Activated T-helper 1 cell treated with Interleukin-2 at 50 U/mL for 16 hours (primary cell): ENCODE results near the gene DRG2.

Experiments
- DNase-seq: peaks from one replicate; pipeline ENCODE4 v3.0.0-alpha.2; 2020; ENCODE audit warnings: low read depth

DRG2 gene, protein sequence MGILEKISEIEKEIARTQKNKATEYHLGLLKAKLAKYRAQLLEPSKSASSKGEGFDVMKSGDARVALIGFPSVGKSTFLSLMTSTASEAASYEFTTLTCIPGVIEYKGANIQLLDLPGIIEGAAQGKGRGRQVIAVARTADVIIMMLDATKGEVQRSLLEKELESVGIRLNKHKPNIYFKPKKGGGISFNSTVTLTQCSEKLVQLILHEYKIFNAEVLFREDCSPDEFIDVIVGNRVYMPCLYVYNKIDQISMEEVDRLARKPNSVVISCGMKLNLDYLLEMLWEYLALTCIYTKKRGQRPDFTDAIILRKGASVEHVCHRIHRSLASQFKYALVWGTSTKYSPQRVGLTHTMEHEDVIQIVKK

DNA sequence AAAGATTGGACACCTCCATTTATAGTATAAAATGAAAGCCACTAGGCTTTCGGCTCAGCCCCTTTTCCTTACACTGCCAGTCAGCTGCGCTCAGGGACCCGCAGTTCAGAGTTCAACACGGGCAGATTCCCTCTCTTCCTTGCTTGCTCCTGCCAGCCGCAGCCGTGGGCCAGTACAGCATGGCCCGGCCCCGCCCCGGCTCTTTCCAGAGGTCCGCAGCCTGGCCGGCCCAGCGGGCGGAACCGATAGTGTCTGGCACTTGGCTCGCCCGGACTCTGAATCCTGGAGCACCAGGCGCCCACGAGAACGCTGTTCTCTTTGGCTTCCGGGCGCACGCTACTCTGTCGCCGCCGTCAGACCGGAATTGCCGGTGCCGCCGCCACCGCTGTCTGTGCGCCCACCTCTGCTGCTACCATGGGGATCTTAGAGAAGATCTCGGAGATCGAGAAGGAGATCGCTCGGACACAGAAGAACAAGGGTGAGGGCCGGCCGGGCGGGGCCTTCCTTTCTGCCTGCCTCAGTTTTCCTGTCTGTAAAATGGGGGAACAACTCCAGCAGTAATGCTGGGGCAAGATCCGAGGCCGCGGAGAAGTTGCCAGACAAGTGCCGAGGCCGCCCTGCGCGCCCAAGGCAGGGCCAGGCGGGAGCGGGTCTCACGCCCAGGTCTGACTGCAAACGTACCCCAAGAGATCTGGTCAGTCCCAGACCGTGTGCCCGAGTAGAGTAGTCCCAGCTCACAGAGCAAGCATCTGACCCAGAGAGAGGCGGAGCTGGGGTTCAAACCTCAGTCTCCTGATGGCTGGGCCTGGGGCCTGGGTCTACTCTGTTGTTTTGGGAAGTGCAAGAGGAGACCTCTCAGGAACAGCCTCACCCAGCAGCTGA lies at the start of gene DRG2:
TSS of gene DRG2 (plus strand) at position 339 of the 882 bp plus-strand sequence. CDS start at position 415, 76 bp downstream.
- peak; percentile 76 for DNase-seq

DNA sequence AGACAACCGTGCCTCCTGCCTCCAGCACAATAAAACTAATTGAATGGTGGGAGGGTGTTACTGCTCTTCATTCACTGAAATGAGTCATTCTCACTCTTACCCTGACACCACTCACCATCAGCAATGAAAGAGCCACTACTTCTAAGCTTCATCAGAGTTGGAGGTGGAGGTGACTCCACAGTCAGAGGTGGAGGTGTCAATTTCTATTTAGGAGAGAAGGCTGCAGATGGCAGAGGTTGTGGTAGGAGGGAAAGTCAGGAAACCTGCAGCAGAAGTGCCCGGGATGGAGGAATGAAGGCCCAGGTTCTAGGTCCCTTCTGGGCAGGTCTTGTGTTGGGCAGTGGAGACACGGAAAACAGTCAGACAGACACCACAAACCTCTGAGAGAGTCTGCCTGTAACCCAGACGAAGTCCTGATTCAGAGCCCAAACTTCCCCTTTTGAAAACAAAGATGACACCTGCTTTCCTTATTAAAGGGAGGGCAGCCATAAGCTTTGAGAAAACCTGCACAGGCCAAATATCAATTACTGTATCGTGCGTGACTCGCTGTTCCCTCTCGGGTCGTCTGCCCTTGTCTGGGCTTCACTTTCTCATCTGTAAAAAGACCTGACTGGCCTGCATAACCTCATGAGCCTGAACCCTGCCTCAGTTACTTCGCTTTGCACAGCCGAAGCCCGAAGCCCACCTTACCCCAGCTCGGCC lies 49.4 kb upstream of the DRG2 start:
- no peak for DNase-seq

DNA sequence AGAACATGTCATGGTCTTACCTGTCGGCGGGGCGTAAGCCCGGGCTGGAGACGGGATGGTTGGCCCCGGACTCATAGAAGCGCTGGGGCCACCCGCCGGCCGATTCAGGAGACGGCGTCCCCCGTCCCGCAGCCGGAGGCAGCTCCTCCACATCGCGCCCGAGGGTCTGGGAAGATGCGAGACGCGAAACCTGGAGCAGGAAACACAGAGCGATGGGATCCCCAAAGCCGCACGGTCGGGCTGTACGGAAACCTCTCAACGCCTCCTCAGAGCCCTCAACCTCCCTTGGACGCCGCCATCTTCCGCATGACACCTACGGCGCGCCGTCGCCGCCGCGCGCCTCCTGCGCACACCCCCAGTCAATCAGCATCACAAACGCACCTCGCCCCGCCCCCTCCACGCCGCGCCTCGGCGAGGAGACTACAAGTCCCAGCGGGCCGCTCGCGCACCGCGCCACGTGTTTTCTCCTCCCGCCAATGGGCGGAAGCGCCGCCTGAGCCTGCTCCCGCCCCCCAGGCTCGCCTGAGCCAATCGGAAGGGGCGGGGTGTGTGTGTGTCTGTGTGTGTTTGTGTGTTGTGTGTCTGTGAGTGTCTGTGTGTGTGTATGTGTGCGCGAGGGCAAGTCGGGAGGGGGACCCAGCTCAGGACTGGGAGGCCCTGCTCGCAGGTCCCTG lies 48.8 kb upstream of the DRG2 start, which contains the start of the genes ATPAF2 and GID4:
TSS of gene ATPAF2 (minus strand) at position 308 of the 674 bp plus-strand sequence. CDS start at position 153, 155 bp downstream.
TSS of gene GID4 (plus strand) at position 548 of the 674 bp plus-strand sequence. CDS start at position 605, 57 bp downstream.
- DNase-seq, result peak; percentile 100

DNA sequence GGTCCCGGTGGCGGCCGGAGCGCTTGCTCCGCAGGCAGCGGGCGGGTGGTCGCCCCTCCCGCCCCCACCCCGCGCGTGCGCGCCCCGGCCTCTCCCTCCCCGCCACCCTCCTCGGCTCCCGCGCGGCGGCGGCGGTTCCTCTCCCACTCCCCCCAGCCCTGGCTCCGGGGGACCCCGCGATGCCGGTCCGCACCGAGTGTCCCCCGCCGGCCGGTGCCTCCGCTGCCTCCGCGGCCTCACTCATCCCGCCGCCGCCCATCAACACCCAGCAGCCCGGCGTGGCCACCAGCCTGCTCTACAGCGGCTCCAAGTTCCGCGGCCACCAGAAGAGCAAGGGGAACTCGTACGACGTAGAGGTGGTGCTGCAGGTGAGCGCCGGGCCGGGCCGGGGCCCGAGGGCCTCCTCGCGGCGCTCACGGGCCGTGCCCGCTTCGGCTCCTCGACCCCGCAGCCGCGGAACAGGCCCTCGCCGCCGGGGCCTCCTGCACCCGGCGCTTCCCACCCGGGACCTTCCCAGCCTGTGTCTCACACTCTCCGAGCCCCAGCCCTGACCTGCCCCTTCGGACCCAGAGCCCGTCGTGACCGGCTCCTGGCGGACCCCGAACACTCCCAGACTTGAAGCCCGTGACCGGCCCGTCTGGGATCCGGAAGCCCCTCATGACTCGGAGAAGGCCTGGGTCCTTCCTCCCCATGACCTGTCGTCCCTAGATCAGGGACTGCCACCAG lies 48.0 kb upstream of the DRG2 start:
- peak; percentile 5 for DNase-seq

DNA sequence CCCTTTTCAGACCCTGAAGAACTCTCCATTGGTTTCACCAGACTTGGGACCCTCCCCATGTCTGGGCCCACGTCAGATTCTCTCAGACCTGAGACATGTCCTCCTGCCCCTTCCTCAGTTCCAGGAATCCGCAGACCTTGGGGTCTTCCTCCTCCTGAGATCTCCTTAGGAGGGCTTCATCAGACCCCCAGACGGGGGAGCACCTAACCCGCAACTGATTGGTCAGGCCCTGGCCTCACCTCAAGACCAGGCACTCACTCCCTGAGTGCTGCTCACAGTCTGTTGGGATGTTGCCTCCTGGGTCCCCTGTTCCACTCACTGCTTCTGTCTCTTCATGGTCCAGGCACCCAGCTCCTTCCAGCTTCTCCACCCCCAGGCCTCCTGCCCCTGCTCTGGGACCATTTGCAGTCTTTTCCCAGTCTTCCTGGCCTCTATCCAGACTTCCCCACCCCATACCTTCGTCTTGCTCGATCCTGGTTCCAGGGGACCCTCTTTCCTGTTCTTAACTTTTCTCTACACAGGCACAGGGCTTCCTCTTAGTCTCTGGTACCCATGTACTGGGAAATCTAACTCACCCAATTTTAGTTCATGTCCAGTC lies 47.4 kb upstream of the DRG2 start:
- no peak for DNase-seq

DNA sequence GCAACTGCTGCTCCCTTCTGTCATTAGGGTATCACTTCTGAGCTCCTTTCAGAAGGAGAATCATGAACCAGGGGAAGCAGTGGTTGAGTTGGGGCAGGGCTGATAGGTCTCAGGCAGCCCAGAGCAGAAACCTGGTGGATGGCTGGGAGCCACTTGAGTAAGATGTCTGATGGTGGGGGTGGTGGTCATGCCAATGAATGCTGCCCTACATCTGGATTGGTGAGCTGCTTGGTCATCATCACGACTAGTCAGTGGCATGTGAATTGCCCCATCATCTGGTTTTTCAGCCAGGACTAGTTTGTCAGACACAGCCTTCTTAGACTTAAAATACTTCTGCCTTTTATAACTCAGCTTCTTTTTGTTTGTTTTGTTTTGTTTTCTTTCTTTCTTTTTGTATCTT lies 46.0 kb upstream of the DRG2 start:
- no peak for DNase-seq

DNA sequence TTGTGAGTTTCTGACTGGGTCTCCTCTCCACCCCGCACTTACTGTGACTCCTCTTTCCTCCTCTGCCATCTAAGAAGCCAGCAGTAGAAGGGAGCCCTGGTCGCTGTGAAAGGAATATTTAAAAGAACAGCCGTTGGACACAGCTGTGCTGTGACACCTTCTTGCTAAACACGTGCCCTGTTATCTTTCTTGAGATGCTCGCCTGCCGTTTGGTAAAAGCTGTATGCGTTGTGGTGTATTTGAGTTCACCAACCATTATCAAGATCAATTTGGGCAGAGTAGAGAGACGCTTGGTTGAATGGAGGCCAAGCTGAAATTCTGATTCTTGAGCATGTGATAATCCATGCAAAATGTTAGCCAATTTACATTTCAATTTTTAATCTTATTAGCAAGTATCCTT lies 44.8 kb upstream of the DRG2 start:
- no peak for DNase-seq

DNA sequence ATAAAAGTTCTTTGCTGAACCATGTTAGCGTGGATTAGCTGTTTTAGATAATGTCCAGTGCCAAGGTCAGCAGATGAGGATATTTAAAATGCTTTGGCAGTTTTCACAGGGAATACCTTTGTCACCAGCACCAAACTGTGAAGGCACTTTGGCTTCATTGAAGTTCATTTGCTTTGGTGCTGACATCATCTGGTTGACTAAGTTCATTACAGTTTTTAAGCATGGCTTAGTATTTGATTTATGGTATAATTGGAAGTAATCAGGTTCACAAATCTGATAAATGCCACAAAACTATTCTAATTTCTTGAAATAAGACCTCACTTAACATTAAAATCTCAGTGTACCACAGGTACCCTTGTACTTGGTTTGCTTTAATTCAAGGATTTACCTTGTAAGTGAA lies 44.3 kb upstream of the DRG2 start:
- no peak for DNase-seq

DNA sequence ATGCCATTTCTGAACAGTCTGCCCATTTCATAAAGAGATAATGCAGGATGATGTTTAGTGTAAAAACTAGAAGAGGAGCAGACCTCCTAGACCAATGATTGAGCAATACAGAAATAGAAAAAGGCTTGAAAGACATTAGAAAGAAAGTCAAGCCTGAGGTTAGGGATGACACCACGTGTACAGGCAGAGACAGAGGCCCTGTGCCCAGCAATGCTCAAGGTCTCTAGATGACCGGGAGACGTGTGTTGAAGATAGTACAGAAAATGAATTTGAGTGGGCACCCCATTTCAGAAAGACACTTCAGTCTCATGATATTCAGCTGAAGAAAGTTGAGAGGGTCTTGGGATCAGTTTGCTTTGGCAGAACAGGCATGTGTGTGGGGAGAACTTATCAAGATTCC lies 43.1 kb upstream of the DRG2 start:
- DNase-seq, result no peak

DNA sequence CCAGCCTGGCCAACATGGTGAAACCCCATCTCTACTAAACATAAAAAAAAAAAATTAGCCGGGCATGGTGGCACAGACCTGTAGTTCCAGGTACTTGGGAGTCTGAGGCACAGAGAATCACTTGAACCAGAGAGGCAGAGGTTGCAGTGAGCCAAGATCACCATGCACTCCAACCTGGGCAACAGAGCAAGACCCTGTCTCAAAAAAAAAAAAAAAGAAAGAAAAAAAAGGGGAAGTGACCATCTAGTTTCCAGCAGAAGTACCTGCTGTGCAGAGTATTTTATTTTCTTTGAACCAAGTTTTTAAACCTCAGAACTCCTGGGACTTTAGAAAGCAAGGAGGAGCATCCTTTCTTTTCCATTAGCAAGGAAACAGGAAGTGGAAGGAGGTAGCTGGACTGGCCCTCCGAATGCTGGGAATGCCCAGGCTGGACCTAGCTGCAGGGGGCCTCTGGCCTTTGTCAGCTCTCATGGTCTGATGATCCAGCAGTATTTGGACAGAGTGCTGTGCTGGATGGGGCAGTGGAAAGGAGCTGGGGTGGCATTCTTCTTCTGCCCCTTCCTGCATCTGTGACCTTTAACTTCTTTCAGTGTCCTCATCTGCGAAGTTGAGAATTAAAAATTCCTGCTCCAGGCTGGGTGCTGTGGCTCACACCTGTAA lies 41.9 kb upstream of the DRG2 start:
- no peak for DNase-seq

DNA sequence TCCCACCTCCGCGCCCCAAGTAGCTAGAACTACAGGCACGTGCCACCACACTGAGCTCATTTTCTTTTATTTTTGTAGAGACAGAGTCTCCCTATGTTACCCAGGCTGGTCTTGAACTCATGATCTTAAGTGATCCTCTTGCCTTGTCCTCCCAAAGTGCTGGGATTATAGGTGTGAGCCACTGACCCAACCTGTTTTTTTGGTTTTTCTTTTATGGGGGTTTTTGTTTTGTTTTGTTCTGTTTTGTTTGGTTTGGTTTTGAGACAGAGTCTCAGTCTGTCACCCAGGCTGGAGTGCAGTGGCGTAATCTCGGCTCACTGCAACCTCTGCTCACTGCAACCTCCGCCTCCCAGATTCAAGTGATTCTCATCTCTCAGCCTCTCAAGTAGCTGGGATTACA lies 32.2 kb upstream of the DRG2 start:
- no peak for DNase-seq

DNA sequence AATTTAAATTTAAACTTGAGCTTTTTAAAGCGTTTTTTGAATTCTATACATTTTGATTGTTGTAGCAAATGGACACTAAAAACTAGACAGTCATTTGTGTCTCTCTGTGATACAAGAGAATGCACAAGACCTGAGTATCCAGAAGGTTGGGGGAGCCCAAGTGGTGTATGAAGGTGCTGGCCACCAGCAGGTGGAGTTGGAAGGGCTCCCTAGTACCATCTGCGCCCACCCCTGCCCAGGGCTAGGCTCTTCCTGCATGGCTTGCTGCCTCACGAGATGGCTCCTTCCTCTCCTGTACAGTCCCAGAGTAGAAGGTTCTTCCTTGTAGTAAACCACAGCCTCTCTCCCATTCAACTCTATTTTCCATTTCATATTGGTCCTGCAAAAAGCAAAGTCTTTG lies 31.5 kb upstream of the DRG2 start:
- no peak for DNase-seq

DNA sequence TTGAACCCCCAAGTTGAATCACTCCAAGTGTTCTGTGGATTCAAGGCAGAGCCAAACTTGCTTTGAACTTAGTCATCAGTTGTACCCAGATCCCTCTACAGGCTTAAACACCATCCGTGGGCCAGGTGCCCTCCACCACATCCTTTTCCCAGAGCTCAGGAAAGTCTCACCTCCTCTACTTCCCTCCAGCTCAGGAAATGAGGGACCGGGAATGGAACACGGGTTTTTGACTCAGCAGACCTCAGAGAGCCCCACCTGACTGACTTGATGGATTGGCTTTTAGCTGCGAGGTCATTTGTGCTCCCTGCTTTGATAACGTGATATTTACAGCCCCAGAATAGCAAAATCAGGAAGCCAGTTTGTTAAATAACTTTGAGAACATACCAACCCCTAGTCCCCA lies 28.5 kb upstream of the DRG2 start:
- no peak for DNase-seq

DNA sequence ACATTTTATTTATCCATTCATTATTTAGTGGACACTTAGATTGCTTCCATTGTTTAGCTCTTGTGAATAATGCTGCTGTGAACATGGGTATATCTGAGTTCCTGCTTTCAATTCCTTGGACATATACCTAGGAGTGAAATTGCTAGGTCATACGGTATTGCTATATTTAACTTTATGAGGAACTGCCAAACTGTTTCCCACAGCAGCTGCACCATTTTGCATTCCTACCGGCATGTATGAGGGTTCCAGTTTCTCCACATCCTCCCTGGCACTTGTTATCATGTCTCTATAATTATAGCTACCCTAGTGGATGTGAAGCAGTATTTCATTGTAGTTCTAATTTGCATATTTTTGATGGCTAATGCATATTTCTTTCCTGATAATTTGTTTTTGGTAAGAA lies 23.7 kb upstream of the DRG2 start:
- DNase-seq, result no peak

DNA sequence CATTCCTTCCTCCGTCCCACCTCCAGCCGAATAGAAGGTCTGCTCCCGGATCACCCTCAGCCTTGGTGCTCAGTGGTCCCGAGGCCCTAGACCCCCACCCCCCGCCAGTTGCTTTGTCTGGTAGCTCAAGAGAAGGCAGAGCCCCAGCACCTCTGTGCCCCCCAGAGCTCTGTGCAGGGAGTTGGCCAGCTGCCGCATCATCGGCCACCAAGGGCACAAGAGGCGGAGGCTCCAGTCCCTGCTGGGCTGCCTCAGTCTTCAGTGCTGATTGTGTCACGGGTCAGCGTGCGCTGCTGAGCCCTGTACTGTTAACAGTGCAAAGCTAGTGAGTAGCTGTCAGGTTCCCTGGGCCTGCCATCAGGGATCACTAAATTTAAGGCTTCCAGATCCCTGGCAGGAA lies 22.2 kb upstream of the DRG2 start:
- DNase-seq, result no peak

DNA sequence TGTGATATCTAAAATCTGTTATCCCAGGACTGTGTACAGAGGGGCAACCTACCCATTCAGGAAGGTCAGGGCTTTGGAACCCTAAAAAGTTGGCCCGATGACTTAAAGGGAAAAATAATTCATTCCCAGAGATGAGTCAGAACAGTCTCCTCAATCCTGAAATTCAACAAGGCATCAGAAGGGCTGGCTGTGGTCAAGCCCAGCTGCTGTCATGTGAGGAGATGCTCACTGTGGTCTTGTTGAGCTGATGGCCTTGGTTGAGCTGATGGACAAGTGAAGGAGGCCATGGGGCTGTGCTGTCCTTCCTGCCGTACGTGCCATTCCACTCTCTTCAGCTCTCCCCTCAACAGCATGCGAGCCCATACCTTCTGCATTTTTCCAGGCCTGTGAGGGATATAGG lies 20.9 kb upstream of the DRG2 start:
- no peak for DNase-seq

DNA sequence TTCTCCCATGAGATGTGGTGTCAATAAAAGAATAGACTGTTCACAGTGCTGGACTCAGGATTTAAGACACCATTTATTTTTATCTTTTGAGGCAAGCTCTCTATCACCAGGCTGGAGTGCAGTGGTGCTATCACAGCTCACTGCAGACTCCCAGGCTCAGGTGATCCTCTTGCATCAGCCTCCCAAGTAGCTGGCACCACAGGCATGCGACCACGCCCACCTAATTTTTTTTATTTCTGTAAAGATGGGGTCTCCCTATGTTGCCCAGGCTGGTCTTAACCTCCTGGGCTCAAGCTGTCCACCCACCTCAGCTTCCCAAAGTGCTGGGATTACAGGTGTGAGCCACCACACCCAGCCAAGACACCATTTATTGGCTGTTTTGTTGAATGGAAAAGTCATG lies 18.6 kb upstream of the DRG2 start:
- DNase-seq, result no peak

DNA sequence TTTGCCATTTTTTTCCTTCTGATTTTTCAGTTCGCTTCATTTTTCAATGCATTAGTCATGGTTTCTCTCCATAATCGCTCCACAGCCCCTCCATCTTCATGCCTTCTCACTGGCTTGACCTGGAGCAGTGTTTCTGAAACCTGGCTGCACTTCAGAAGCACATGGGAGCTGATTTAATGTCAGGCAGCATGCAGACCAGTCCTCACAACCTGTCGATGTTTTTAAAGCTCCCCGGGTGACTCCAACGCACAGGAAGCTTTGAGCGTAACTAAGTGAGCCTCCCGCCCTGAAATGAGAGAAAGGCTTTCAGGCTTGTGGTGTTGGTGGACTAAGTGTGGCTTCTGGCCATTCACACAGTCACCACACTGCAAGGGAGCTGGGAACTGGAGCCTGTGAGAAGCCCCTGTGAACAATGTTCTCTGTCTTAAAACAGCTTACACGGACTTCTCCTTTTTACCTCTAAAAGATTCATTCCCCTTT lies 16.8 kb upstream of the DRG2 start:
- no peak for DNase-seq

DNA sequence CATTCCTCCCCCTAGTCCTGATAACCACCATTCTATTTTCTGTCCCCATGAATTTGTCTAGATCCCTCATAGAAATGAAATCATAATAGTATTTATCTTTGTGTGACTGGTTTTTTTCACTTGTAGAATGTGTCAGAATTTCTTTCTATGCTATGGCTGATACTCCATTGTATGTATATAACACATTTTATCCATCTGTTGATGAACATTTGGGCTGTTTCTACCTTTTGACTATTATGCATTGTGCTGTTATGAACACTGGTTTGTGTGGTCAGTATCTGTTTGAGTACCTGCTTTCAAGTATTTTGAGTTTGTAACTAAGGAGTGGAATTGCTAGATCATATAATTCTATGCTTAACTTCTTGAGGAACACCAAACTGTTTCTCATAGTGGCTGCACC lies 16.0 kb upstream of the DRG2 start:
- no peak for DNase-seq
